B cell (primary cell): ENCODE data around the gene FRMD4B. TPM values are rescaled to one million over a fixed set of nuclear protein-coding genes. Genes with fewer than 3 reads are reported as not detected.

Experiments
- ATAC-seq: fragments of 200-7000 bp; cut with Tn5 transposase; one replicate; pipeline ENCODE4 v1.10.0; 2021; ENCODE audit warnings: low read depth, mild to moderate bottlenecking, moderate number of reproducible peaks, moderate library complexity
- CTCF ChIA-PET: fragments of 350-600 bp; sonication (Branson Sonifier 250); formaldehyde crosslinking; loops from one replicate; lab custom pipeline; 2021; ENCODE audit warnings: antibody characterized with exemption, inconsistent platforms; lab: Charles Lee
- POLR2A ChIA-PET: fragments of 350-600 bp; sonication (Branson Sonifier 250); formaldehyde crosslinking; loops from one replicate; lab custom pipeline; 2021; ENCODE audit warnings: antibody characterized with exemption; lab: Charles Lee
- DNase-seq: peaks from one replicate; pipeline ENCODE4 v3.0.0; 2013
- H2AFZ ChIP-seq: 2 replicates; pipeline ENCODE4 v1.6.1; 2012; ENCODE audit warnings: mild to moderate bottlenecking, low read depth, low read length; ENCODE audit not compliant: insufficient read depth, poor library complexity, severe bottlenecking
- H3K27ac ChIP-seq, 2 donors: 1 replicate in 1 of 2; 2 replicates in 1 of 2; pipeline ENCODE4 v1.5.1; 2012 to 2013; ENCODE audit warnings: low read length in 2 of 2, mild to moderate bottlenecking in 2 of 2, moderate library complexity in 1 of 2
- H3K27me3 ChIP-seq, 4 experiments: fragments of 200-600 bp in 1 of 4; sonication (generic) in 1 of 4; replicated peaks in 1 of 4; 1 replicate in 2 of 4; 2 replicates in 2 of 4; pipeline versions ENCODE4 v1.6.1 to v1.7.0; 2013 to 2016; ENCODE audit warnings: low read length in 3 of 4, mild to moderate bottlenecking in 2 of 4, mixed read lengths in 1 of 4, moderate library complexity in 1 of 4; ENCODE audit not compliant: insufficient read depth in 4 of 4, control insufficient read depth in 3 of 4; ENCODE audit errors: control extremely low read depth in 1 of 4
- H3K36me3 ChIP-seq, 2 experiments: replicated peaks in 1 of 2; 1 replicate in 1 of 2; 2 replicates in 1 of 2; pipeline versions ENCODE4 v1.6.1 to v1.7.1; 2013; ENCODE audit warnings: low read length in 1 of 2; ENCODE audit not compliant: insufficient read depth in 2 of 2, control insufficient read depth in 1 of 2; ENCODE audit errors: control extremely low read depth in 1 of 2, extremely low read depth in 1 of 2
- H3K4me1 ChIP-seq, 2 donors: fragments of 200-600 bp in 1 of 2; sonication (generic) in 1 of 2; 1 replicate in 1 of 2; 2 replicates in 1 of 2; pipeline versions ENCODE4 v1.5.1 to v1.6.1; 2013 to 2017; ENCODE audit warnings: low read length in 2 of 2; ENCODE audit not compliant: control insufficient read depth in 2 of 2, insufficient read depth in 2 of 2
- H3K4me2 ChIP-seq: replicated peaks from 2 replicates; pipeline ENCODE3; 2012; ENCODE audit warnings: mild to moderate bottlenecking, low read depth, low read length; ENCODE audit not compliant: poor library complexity, severe bottlenecking
- H3K4me3 ChIP-seq, 5 experiments: fragments of 200-600 bp in 1 of 5; sonication (generic) in 1 of 5; 1 replicate in 3 of 5; 2 replicates in 2 of 5; pipeline versions ENCODE4 v1.5.1 to v1.7.0; 2011 to 2016; ENCODE audit warnings: low read length in 4 of 5, mild to moderate bottlenecking in 4 of 5, low read depth in 2 of 5, control low read depth in 1 of 5, moderate library complexity in 1 of 5; ENCODE audit not compliant: insufficient read depth in 1 of 5; ENCODE audit errors: control extremely low read depth in 1 of 5, extremely low read depth in 1 of 5
- H3K79me2 ChIP-seq: fragments of 200-600 bp; sonication (generic); one replicate; pipeline ENCODE4 v1.6.0; 2016; ENCODE audit warnings: low read length; ENCODE audit not compliant: control insufficient read depth, insufficient read depth
- H3K9ac ChIP-seq: fragments of 200-600 bp; sonication (generic); 2 replicates; pipeline ENCODE4 v1.6.1; 2017; ENCODE audit warnings: mild to moderate bottlenecking, low read length, moderate library complexity
- H3K9me3 ChIP-seq, 3 donors: one replicate each; pipeline versions ENCODE4 v1.6.1 to v1.7.1; 2013; ENCODE audit warnings: low read length in 2 of 3; ENCODE audit not compliant: control insufficient read depth in 2 of 3, insufficient read depth in 1 of 3; ENCODE audit errors: control extremely low read depth in 1 of 3
- H4K20me1 ChIP-seq: 2 replicates; pipeline ENCODE4 v1.6.0; 2012; ENCODE audit warnings: mild to moderate bottlenecking, low read length; ENCODE audit not compliant: insufficient read depth, control insufficient read depth, poor library complexity, severe bottlenecking
- H3K27ac Mint-ChIP-seq: one replicate; pipeline ENCODE4 v1.8.0; 2021; ENCODE audit warnings: mixed read lengths
- H3K27me3 Mint-ChIP-seq: one replicate; pipeline ENCODE4 v1.8.0; 2021; ENCODE audit warnings: mixed read lengths
- H3K4me1 Mint-ChIP-seq: one replicate; pipeline ENCODE4 v1.8.0; 2021; ENCODE audit warnings: mixed read lengths
- H3K4me3 Mint-ChIP-seq: one replicate; pipeline ENCODE4 v1.8.0; 2021; ENCODE audit warnings: mixed read lengths
- H3K9me3 Mint-ChIP-seq: one replicate; pipeline ENCODE4 v1.8.0; 2022; ENCODE audit warnings: mixed read lengths; ENCODE audit not compliant: insufficient read depth
- EZH2 ChIP-seq: IDR thresholded peaks from 2 replicates; pipeline ENCODE4 v1.6.1; 2012; ENCODE audit warnings: borderline replicate concordance, low read depth, mild to moderate bottlenecking, moderate library complexity, low read length; ENCODE audit not compliant: insufficient read depth, poor library complexity, severe bottlenecking
- WGBS: methylation state at CpG from one replicate; pipeline ENCODE4 v1.1.5; 2013; ENCODE audit warnings: missing lambda C conversion rate; ENCODE audit not compliant: insufficient coverage; 5-methylcytosine and 5-hydroxymethylcytosine counted together
- intact Hi-C: fragments of 100-400 bp; cut with micrococcal nuclease; formaldehyde crosslinking; loops from one replicate; pipeline ENCODE4 v1.10.0; 2022
- polyA plus RNA-seq: library from polyadenylated mRNA; depleted of rRNA; stranded (reverse); fragments of >200 nt; gene quantifications from 2 replicates; pipeline ENCODE4 v1.2.3, GENCODE V29; 2012
- total RNA-seq, 2 donors: library from RNA; stranded (reverse); fragments of 120-200 nt in 1 of 2; gene quantifications; 1 replicate in 1 of 2; 2 replicates in 1 of 2; pipeline versions ENCODE4 v1.2.3 to v1.2.4, GENCODE V29; 2013 to 2022
- TF ChIP-seq, protein P1 (sequence below): fragments of 200-600 bp; IDR thresholded peaks from one replicate; pipeline ENCODE4 v1.8.0; 2022; ENCODE audit warnings: antibody characterized with exemption, mild to moderate bottlenecking

The FRMD4B gene
- total and polyA plus RNA-seq, 2 donors (not counting 1 experiment from before 2014, with no cell fraction given), result 0.06 to 0.20 TPM

GRCh38 chr3:69306239-69307185, 79.4 kb downstream of the FRMD4B start:
- no peaks in the 10 kb centered on the region for H3K79me2 ChIP-seq
- ChIA-PET POLR2A (no interaction called here), CTCF (interaction anchor here (0.6 to 4.9 kb wide), 22 partner anchors 9 to 411 kb away, joined by 3 to 40 read pairs (median 4); no protein-coding TSS in a partner anchor)
- no peaks in the 10 kb centered on the region for H3K9me3 Mint-ChIP-seq
- no peaks in the 10 kb centered on the region for H4K20me1 ChIP-seq
- H3K4me3 ChIP-seq, result no peak overlapping the region
- H3K9ac ChIP-seq, result no peak overlapping the region
- no peak overlapping the region for H3K4me3 Mint-ChIP-seq
- no peaks in the 10 kb centered on the region for H3K4me1 ChIP-seq
- H3K4me2 ChIP-seq, result no peak overlapping the region
- H3K27ac ChIP-seq, result no peak overlapping the region
- H3K27me3 Mint-ChIP-seq, result no peaks in the 10 kb centered on the region
- peak; percentile 68 for DNase-seq
- H3K9me3 ChIP-seq, result peaks cover 0 to 4% (median 0%) of the 10 kb centered on the region in 3 donors
- H3K27ac Mint-ChIP-seq, result no peak overlapping the region
- intact Hi-C loops, result loop anchor here (1.0 to 10.0 kb wide), 4 partner anchors 145 to 412 kb away; partner anchors contain the start of gene EOGT
- TF ChIP-seq EZH2, result no peak
- TF ChIP-seq, protein P1, sequence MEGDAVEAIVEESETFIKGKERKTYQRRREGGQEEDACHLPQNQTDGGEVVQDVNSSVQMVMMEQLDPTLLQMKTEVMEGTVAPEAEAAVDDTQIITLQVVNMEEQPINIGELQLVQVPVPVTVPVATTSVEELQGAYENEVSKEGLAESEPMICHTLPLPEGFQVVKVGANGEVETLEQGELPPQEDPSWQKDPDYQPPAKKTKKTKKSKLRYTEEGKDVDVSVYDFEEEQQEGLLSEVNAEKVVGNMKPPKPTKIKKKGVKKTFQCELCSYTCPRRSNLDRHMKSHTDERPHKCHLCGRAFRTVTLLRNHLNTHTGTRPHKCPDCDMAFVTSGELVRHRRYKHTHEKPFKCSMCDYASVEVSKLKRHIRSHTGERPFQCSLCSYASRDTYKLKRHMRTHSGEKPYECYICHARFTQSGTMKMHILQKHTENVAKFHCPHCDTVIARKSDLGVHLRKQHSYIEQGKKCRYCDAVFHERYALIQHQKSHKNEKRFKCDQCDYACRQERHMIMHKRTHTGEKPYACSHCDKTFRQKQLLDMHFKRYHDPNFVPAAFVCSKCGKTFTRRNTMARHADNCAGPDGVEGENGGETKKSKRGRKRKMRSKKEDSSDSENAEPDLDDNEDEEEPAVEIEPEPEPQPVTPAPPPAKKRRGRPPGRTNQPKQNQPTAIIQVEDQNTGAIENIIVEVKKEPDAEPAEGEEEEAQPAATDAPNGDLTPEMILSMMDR, result peak; percentile 94
- no peaks in the 10 kb centered on the region for H3K36me3 ChIP-seq
- no peaks in the 10 kb centered on the region for H3K27me3 ChIP-seq
- ATAC-seq, result peak; percentile 58
- H3K4me1 Mint-ChIP-seq, result peaks cover 3% of the 10 kb centered on the region
- 50% methylated on average over 4 of the region's 17 CpGs for WGBS
- peak overlapping the region; percentile 52 for H2AFZ ChIP-seq

GRCh38 chr3:69305011-69305410, 80.9 kb downstream of the FRMD4B start:
- H3K27me3 Mint-ChIP-seq, result no peaks in the 10 kb centered on the region
- H3K4me3 ChIP-seq, result no peak overlapping the region
- peaks cover 3% of the 10 kb centered on the region for H3K4me1 Mint-ChIP-seq
- intact Hi-C loops, result loop anchor here (10.0 kb wide), 1 partner anchor 410 kb away; no protein-coding TSS in a partner anchor
- H2AFZ ChIP-seq, result no peak overlapping the region
- no peak overlapping the region for H3K4me2 ChIP-seq
- TF ChIP-seq, protein P1, result no peak
- TF ChIP-seq EZH2, result no peak
- ChIA-PET POLR2A (no interaction called here), CTCF (interaction anchor here (0.9 to 4.9 kb wide), 5 partner anchors 10 to 184 kb away, joined by 3 to 40 read pairs (median 20); no protein-coding TSS in a partner anchor)
- no peak overlapping the region for H3K27ac Mint-ChIP-seq
- H3K27ac ChIP-seq, result no peak overlapping the region
- no peaks in the 10 kb centered on the region for H3K4me1 ChIP-seq
- no peak overlapping the region for H3K4me3 Mint-ChIP-seq
- H4K20me1 ChIP-seq, result no peaks in the 10 kb centered on the region
- ATAC-seq, result no peak
- no peaks in the 10 kb centered on the region for H3K79me2 ChIP-seq
- H3K27me3 ChIP-seq, result no peaks in the 10 kb centered on the region
- no peak for DNase-seq
- H3K9me3 Mint-ChIP-seq, result no peaks in the 10 kb centered on the region
- peaks cover 0 to 4% (median 0%) of the 10 kb centered on the region in 3 donors for H3K9me3 ChIP-seq
- H3K36me3 ChIP-seq, result no peaks in the 10 kb centered on the region
- no peak overlapping the region for H3K9ac ChIP-seq
- no CpG with 5 or more reads among the region's 2 CpGs for WGBS
